Neural cell (in vitro differentiated cells): ENCODE measurements around the gene P2RY11.

ENCODE experiments used
- CTCF ChIP-seq: fragments of 450-650 bp; IDR thresholded peaks from 2 replicates; pipeline ENCODE4 v1.5.1; 2014; ENCODE audit warnings: antibody characterized with exemption, mild to moderate bottlenecking, moderate library complexity; ENCODE audit not compliant: poor library complexity, severe bottlenecking
- EP300 ChIP-seq: fragments of 450-650 bp; conservative IDR thresholded peaks from 2 replicates; pipeline ENCODE4 v1.6.1; 2014; ENCODE audit warnings: antibody characterized with exemption, mild to moderate bottlenecking, moderate library complexity; ENCODE audit not compliant: poor library complexity, severe bottlenecking
- EZH2 ChIP-seq: fragments of 200-600, 300-800 bp; shearing (Covaris generic), sonication (generic); IDR thresholded peaks from 2 replicates; pipeline ENCODE4 v1.6.1; 2014; ENCODE audit warnings: antibody characterized with exemption, low read length, borderline replicate concordance, mild to moderate bottlenecking; ENCODE audit not compliant: insufficient read depth, poor library complexity, severe bottlenecking
- MXI1 ChIP-seq: fragments of 450-650 bp; conservative IDR thresholded peaks from 2 replicates; pipeline ENCODE4 v1.6.1; 2014; ENCODE audit warnings: antibody characterized with exemption, mild to moderate bottlenecking; ENCODE audit not compliant: poor library complexity, severe bottlenecking
- POLR2AphosphoS5 ChIP-seq: IDR thresholded peaks from 2 replicates; pipeline ENCODE4 v1.6.1; 2012
- RAD21 ChIP-seq: fragments of 450-650 bp; conservative IDR thresholded peaks from 2 replicates; pipeline ENCODE4 v1.6.1; 2014; ENCODE audit warnings: antibody characterized with exemption, mild to moderate bottlenecking, moderate library complexity
- REST ChIP-seq: IDR thresholded peaks from 2 replicates; pipeline ENCODE4 v1.6.1; 2012; ENCODE audit warnings: borderline replicate concordance
- SMC3 ChIP-seq: fragments of 450-650 bp; conservative IDR thresholded peaks from 2 replicates; pipeline ENCODE4 v1.6.1; 2014; ENCODE audit warnings: antibody characterized with exemption, mild to moderate bottlenecking, moderate library complexity; ENCODE audit not compliant: poor library complexity
- TAF1 ChIP-seq: IDR thresholded peaks from 2 replicates; pipeline ENCODE4 v1.6.1; 2012; ENCODE audit warnings: low read depth

GRCh38 chr19:10091370-10091687 lies 20.2 kb upstream of the P2RY11 start:
- no peak for TF ChIP-seq EP300
- TF ChIP-seq CTCF: no peak
- TF ChIP-seq EZH2: no peak
- no peak for TF ChIP-seq REST
- no peak for TF ChIP-seq RAD21
- no peak for TF ChIP-seq MXI1
- no peak for TF ChIP-seq SMC3
- no peak for TF ChIP-seq POLR2AphosphoS5
- no peak for TF ChIP-seq TAF1
